CD4-positive, alpha-beta memory T cell (primary cell): ENCODE measurements around the gene LMO7. TPM values are rescaled to one million over a fixed set of nuclear protein-coding genes. Genes with fewer than 3 reads are reported as not detected.

Source experiments
- CTCF ChIA-PET: fragments of 350-600 bp; sonication (Branson Sonifier 250); formaldehyde crosslinking; loops from one replicate; lab custom pipeline; 2021; ENCODE audit warnings: inconsistent platforms; ENCODE audit not compliant: partially characterized antibody; lab: Charles Lee
- POLR2A ChIA-PET: fragments of 350-600 bp; sonication (Branson Sonifier 250); formaldehyde crosslinking; loops from one replicate; lab custom pipeline; 2021; ENCODE audit not compliant: partially characterized antibody; lab: Charles Lee
- DNase-seq, 5 donors: peaks; one replicate each; pipeline versions ENCODE4 v3.0.0 to v3.0.0-alpha.2; 2020 to 2022; ENCODE audit warnings: mixed read lengths in 1 of 5
- H3K27ac ChIP-seq: one replicate; pipeline ENCODE4 v1.7.0; 2013; ENCODE audit warnings: low read depth, low read length
- H3K27me3 ChIP-seq: 2 replicates; pipeline ENCODE4 v1.7.0; 2013; ENCODE audit warnings: mild to moderate bottlenecking, low read length, moderate library complexity; ENCODE audit not compliant: insufficient read depth
- H3K36me3 ChIP-seq: 2 replicates; pipeline ENCODE4 v1.7.0; 2013; ENCODE audit warnings: mild to moderate bottlenecking, low read length, moderate library complexity; ENCODE audit not compliant: insufficient read depth
- H3K4me1 ChIP-seq: 2 replicates; pipeline ENCODE4 v1.7.0; 2013; ENCODE audit warnings: mild to moderate bottlenecking, low read length, moderate library complexity; ENCODE audit not compliant: insufficient read depth
- H3K4me3 ChIP-seq, 2 donors: one replicate each; pipeline ENCODE4 v1.7.0; 2013; ENCODE audit warnings: low read length in 2 of 2, mild to moderate bottlenecking in 1 of 2
- H3K9me3 ChIP-seq, 2 donors: one replicate each; pipeline ENCODE4 v1.7.0; 2013; ENCODE audit warnings: low read length in 2 of 2, control low read depth in 1 of 2; ENCODE audit not compliant: control insufficient read depth in 1 of 2
- H3K27ac Mint-ChIP-seq, 7 donors: one replicate each; pipeline ENCODE4 v1.8.0; 2020 to 2021; ENCODE audit warnings: mixed read lengths in 7 of 7, mild to moderate bottlenecking in 6 of 7, inconsistent platforms in 3 of 7, moderate library complexity in 3 of 7
- H3K27me3 Mint-ChIP-seq, 2 donors: one replicate each; pipeline ENCODE4 v1.8.0; 2020 to 2021; ENCODE audit warnings: mixed read lengths in 2 of 2
- H3K36me3 Mint-ChIP-seq, 2 donors: one replicate each; pipeline ENCODE4 v1.8.0; 2020 to 2021; ENCODE audit warnings: mixed read lengths in 2 of 2, inconsistent platforms in 1 of 2, mild to moderate bottlenecking in 1 of 2
- H3K4me1 Mint-ChIP-seq, 4 donors: one replicate each; pipeline ENCODE4 v1.8.0; 2020 to 2021; ENCODE audit warnings: mixed read lengths in 4 of 4, mild to moderate bottlenecking in 1 of 4
- H3K4me3 Mint-ChIP-seq, 8 donors: one replicate each; pipeline ENCODE4 v1.8.0; 2020 to 2021; ENCODE audit warnings: mixed read lengths in 8 of 8, mild to moderate bottlenecking in 7 of 8, moderate library complexity in 6 of 8, inconsistent platforms in 3 of 8
- H3K9me3 Mint-ChIP-seq, 8 donors: one replicate each; pipeline ENCODE4 v1.8.0; 2020 to 2021; ENCODE audit warnings: mixed read lengths in 8 of 8, mild to moderate bottlenecking in 5 of 8, inconsistent platforms in 3 of 8, moderate library complexity in 1 of 8
- intact Hi-C: fragments of 100-400 bp; cut with micrococcal nuclease; formaldehyde crosslinking; loops from one replicate; pipeline ENCODE4 v1.15.1; 2023
- polyA plus RNA-seq, 2 donors: library from polyadenylated mRNA; unstranded; fragments of 300-500 nt; fragmentation: Illumina TruSeq; gene quantifications; one replicate each; pipeline ENCODE4 v1.2.3, GENCODE V29; 2021
- total RNA-seq, 2 experiments: library from RNA; stranded (reverse); gene quantifications; one replicate each; pipeline ENCODE4 v1.2.3, GENCODE V29; 2021

The LMO7 gene
- total and polyA plus RNA-seq, 4 experiments from 2014 or later = 5.4 to 29.4 (median 20.0) TPM

DNA sequence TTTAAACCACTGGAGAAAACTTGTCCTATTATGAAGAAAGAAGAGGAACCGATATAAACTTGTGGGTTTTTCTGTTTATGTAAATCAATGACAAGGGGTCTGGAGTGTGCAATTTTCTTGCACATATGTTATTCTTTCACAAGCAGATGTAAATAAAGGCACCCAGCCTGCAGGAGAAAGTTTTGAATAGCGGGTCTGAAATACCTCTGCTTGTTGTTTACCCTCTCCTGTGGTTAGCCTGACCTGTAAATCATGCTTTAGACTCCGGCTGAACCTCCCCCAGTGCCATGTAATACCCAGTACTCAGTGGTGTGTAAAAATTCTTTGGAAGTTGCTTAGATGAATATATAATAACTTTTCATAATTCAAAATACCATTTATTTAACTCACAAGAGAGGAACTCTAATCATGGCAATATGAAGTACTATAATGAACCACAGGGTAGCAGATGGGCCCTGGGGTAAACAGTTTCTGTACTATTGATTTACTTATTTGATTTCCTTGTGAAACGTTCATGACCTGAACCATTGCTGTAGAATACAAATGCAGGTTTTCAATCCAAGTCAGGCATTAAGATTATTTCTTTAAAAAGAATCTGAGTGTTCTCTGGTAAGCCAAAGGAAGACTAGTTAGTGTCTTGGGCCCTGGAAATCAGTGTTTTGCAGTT lies 245.1 kb downstream of the LMO7 start:
- Histone ChIP-seq H3K4me1 (peaks cover 1% of the 10 kb centered on the region), H3K36me3 (no peaks in the 10 kb centered on the region), H3K4me3 (no peak overlapping the region), H3K9me3 (no peaks in the 10 kb centered on the region), H3K27me3 (no peaks in the 10 kb centered on the region), H3K27ac (no peak overlapping the region)
- H3K4me3 Mint-ChIP-seq = no peak overlapping the region
- intact Hi-C loops = no loop called here
- ChIA-PET POLR2A (no interaction called here), CTCF (interaction anchor here (0.9 to 3.1 kb wide), 3 partner anchors 11 to 1023 kb away, joined by 3 to 19 read pairs (median 6); no protein-coding TSS in a partner anchor)
- no peak overlapping the region for H3K27ac Mint-ChIP-seq
- peaks cover 3 to 6% of the 10 kb centered on the region in 2 donors for H3K27me3 Mint-ChIP-seq
- H3K9me3 Mint-ChIP-seq = no peaks in the 10 kb centered on the region
- peaks cover 2 to 4% (median 2%) of the 10 kb centered on the region in 4 donors for H3K4me1 Mint-ChIP-seq
- DNase-seq = no peak
- H3K36me3 Mint-ChIP-seq = no peaks in the 10 kb centered on the region

GRCh38 chr13:75882261-75882660 lies 246.1 kb downstream of the LMO7 start:
- intact Hi-C loops = no loop called here
- Histone ChIP-seq H3K4me3 (no peak overlapping the region), H3K27me3 (no peaks in the 10 kb centered on the region), H3K27ac (no peak overlapping the region), H3K9me3 (no peaks in the 10 kb centered on the region), H3K4me1 (no peaks in the 10 kb centered on the region), H3K36me3 (no peaks in the 10 kb centered on the region)
- Mint-ChIP-seq H3K27ac (no peak overlapping the region), H3K4me3 (no peak overlapping the region), H3K27me3 (peaks cover 6 to 9% of the 10 kb centered on the region in 2 donors), H3K4me1 (no peaks in the 10 kb centered on the region), H3K36me3 (no peaks in the 10 kb centered on the region), H3K9me3 (no peaks in the 10 kb centered on the region)
- no peak for DNase-seq
- POLR2A ChIA-PET = no interaction called here
- CTCF ChIA-PET = interaction anchor here (0.8 to 3.1 kb wide), 5 partner anchors 8 to 1021 kb away, joined by 3 to 19 read pairs (median 5); no protein-coding TSS in a partner anchor

- CTCF ChIA-PET = interaction anchor here (1.0 to 2.0 kb wide), 4 partner anchors 13 to 1013 kb away, joined by 3 to 9 read pairs (median 4); no protein-coding TSS in a partner anchor
- no peaks in the 10 kb centered on the region for H3K36me3 Mint-ChIP-seq
- no peak overlapping the region for H3K27ac ChIP-seq
These were observed 253.3 kb downstream of the LMO7 start for GRCh38 chr13:75889427-75889826.

DNA sequence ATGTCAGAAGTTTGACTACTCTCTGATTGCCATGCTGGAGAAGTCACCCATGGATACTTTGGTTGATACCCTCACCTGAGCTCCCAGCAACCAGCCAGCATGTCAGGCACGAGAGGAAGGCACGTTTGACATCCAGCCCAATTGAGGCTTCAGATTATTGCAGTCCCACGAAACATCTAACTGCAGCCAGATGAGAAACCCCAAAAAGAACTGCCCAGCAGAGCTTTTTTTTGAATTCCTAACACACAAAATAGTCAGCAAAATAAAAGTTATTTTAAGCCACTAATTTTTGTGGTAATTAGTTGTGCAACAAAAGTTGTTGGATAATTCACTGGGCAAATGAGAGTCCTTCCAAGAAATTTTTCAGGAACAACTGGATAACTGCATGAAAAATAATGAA lies 259.0 kb downstream of the LMO7 start:
- no peaks in the 10 kb centered on the region for H3K36me3 Mint-ChIP-seq
- Histone ChIP-seq H3K4me1 (no peaks in the 10 kb centered on the region), H3K36me3 (no peaks in the 10 kb centered on the region), H3K9me3 (no peaks in the 10 kb centered on the region), H3K27ac (no peak overlapping the region), H3K4me3 (no peak overlapping the region), H3K27me3 (no peaks in the 10 kb centered on the region)
- POLR2A ChIA-PET = no interaction called here
- no peaks in the 10 kb centered on the region for H3K4me1 Mint-ChIP-seq
- H3K4me3 Mint-ChIP-seq = no peak overlapping the region
- H3K27ac Mint-ChIP-seq = no peak overlapping the region
- intact Hi-C loops = no loop called here
- CTCF ChIA-PET = no interaction called here
- peaks cover 5 to 7% of the 10 kb centered on the region in 2 donors for H3K27me3 Mint-ChIP-seq
- peaks cover 0 to 4% (median 0%) of the 10 kb centered on the region in 8 donors for H3K9me3 Mint-ChIP-seq
- no peak for DNase-seq

More at GRCh38 chr13:75889427-75889826, 253.3 kb downstream of the LMO7 start:
- no peak overlapping the region for H3K27ac Mint-ChIP-seq
- H3K4me3 Mint-ChIP-seq = no peak overlapping the region
- no peaks in the 10 kb centered on the region for H3K9me3 ChIP-seq
- no peaks in the 10 kb centered on the region for H3K27me3 ChIP-seq
- no peaks in the 10 kb centered on the region for H3K4me1 Mint-ChIP-seq
- no peaks in the 10 kb centered on the region for H3K9me3 Mint-ChIP-seq
- H3K36me3 ChIP-seq = no peaks in the 10 kb centered on the region
- no peaks in the 10 kb centered on the region for H3K4me1 ChIP-seq
- no peak for DNase-seq
- intact Hi-C loops = no loop called here
- POLR2A ChIA-PET = no interaction called here
- peaks cover 11 to 17% of the 10 kb centered on the region in 2 donors for H3K27me3 Mint-ChIP-seq
- H3K4me3 ChIP-seq = no peak overlapping the region

DNA sequence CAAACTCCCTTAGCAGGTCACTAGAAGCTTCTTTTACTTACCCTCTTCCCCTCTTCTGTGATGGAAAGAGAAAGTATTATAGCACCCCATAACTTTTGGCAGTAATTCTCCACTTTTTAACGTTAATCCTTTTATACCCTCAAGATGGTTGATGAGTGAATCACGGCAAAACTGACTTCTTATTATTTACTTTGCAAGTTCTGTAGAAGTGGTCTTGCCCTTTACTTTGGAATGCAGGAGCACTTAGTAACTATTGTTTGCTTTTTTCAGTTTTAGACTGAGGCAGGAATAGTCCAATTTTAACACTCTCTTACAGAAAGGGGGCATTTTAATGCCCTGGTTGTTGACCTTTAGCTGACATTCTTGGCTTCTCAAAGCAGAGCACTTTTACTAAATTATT lies 260.1 kb downstream of the LMO7 start:
- H3K27me3 ChIP-seq = no peaks in the 10 kb centered on the region
- no peaks in the 10 kb centered on the region for H3K9me3 ChIP-seq
- intact Hi-C loops = no loop called here
- ChIA-PET POLR2A (no interaction called here), CTCF (interaction anchor here (0.7 to 1.4 kb wide), 2 partner anchors 27 to 201 kb away, joined by 3 read pairs; no protein-coding TSS in a partner anchor)
- Mint-ChIP-seq H3K27ac (no peak overlapping the region), H3K27me3 (peaks cover 6% of the 10 kb centered on the region in 2 donors), H3K9me3 (peaks cover 0 to 6% (median 0%) of the 10 kb centered on the region in 8 donors), H3K36me3 (no peaks in the 10 kb centered on the region), H3K4me3 (no peak overlapping the region), H3K4me1 (no peaks in the 10 kb centered on the region)
- no peak overlapping the region for H3K4me3 ChIP-seq
- DNase-seq = no peak
- no peaks in the 10 kb centered on the region for H3K4me1 ChIP-seq
- H3K36me3 ChIP-seq = no peaks in the 10 kb centered on the region
- H3K27ac ChIP-seq = no peak overlapping the region

GRCh38 chr13:75897386-75897785 lies 261.3 kb downstream of the LMO7 start:
- H3K4me1 Mint-ChIP-seq = no peaks in the 10 kb centered on the region
- Histone ChIP-seq H3K36me3 (no peaks in the 10 kb centered on the region), H3K4me1 (no peaks in the 10 kb centered on the region), H3K27ac (no peak overlapping the region), H3K4me3 (no peak overlapping the region), H3K27me3 (no peaks in the 10 kb centered on the region), H3K9me3 (no peaks in the 10 kb centered on the region)
- H3K36me3 Mint-ChIP-seq = no peaks in the 10 kb centered on the region
- DNase-seq = no peak
- H3K27me3 Mint-ChIP-seq = peaks cover 6% of the 10 kb centered on the region in 2 donors
- no peak overlapping the region for H3K4me3 Mint-ChIP-seq
- CTCF ChIA-PET = interaction anchor here (1.0 to 1.4 kb wide), 2 partner anchors 20 to 203 kb away, joined by 3 read pairs; no protein-coding TSS in a partner anchor
- intact Hi-C loops = no loop called here
- POLR2A ChIA-PET = no interaction called here
- H3K27ac Mint-ChIP-seq = no peak overlapping the region
- H3K9me3 Mint-ChIP-seq = peaks cover 0 to 6% (median 0%) of the 10 kb centered on the region in 8 donors

- Histone ChIP-seq H3K9me3 (no peaks in the 10 kb centered on the region), H3K27ac (no peak overlapping the region), H3K4me1 (no peaks in the 10 kb centered on the region), H3K27me3 (no peaks in the 10 kb centered on the region), H3K36me3 (no peaks in the 10 kb centered on the region), H3K4me3 (no peak overlapping the region)
- ChIA-PET CTCF (no interaction called here), POLR2A (no interaction called here)
- H3K27ac Mint-ChIP-seq = no peak overlapping the region
- no peak overlapping the region for H3K4me3 Mint-ChIP-seq
- peaks cover 0 to 6% (median 0%) of the 10 kb centered on the region in 8 donors for H3K9me3 Mint-ChIP-seq
- no peak for DNase-seq
- intact Hi-C loops = no loop called here
- H3K36me3 Mint-ChIP-seq = no peaks in the 10 kb centered on the region
- H3K4me1 Mint-ChIP-seq = no peaks in the 10 kb centered on the region
- H3K27me3 Mint-ChIP-seq = peaks cover 2 to 13% of the 10 kb centered on the region in 2 donors
These were observed 265.4 kb downstream of the LMO7 start for GRCh38 chr13:75901501-75901900.
